ENCODE data around the gene TNFRSF17.

Gene TNFRSF17

GRCh38 chr16:11977376-11978041, 12.5 kb downstream of the TNFRSF17 start:
- TF ChIP-seq, protein P1, sequence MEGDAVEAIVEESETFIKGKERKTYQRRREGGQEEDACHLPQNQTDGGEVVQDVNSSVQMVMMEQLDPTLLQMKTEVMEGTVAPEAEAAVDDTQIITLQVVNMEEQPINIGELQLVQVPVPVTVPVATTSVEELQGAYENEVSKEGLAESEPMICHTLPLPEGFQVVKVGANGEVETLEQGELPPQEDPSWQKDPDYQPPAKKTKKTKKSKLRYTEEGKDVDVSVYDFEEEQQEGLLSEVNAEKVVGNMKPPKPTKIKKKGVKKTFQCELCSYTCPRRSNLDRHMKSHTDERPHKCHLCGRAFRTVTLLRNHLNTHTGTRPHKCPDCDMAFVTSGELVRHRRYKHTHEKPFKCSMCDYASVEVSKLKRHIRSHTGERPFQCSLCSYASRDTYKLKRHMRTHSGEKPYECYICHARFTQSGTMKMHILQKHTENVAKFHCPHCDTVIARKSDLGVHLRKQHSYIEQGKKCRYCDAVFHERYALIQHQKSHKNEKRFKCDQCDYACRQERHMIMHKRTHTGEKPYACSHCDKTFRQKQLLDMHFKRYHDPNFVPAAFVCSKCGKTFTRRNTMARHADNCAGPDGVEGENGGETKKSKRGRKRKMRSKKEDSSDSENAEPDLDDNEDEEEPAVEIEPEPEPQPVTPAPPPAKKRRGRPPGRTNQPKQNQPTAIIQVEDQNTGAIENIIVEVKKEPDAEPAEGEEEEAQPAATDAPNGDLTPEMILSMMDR (conservative IDR thresholded peaks at IDR 0.05; ENCODE audit: low read depth, low read length): no peak
- H3K4me3 ChIP-seq (ENCODE audit: low read length): peak overlapping the region; percentile 95
- no peak for DNase-seq (ENCODE audit: low read depth)

DNA sequence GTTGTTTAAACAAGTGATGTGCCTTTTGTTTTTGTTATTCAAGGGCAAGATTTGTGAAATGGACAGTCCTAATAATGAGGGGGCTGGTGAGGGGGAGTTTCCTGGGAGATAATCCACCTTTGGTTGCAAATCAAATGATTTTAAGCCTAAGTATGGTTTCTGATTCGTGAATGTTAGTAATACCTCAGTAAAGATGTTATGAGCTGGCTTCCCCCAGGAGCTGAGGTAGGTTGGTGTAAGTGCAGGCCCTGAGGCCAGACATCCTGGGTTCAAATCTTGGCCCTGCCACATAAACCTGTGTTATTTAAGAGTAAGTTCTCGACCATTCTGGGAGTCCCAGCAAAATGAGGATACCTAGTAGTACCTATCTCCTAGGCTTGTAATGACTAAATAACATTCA, 13.1 kb downstream of the TNFRSF17 start:
- DNase-seq (ENCODE audit: low read depth): no peak
- TF ChIP-seq, protein P1 (conservative IDR thresholded peaks at IDR 0.05; ENCODE audit: low read depth, low read length): no peak
- H3K4me3 ChIP-seq (ENCODE audit: low read length): peak overlapping the region; percentile 95

GRCh38 chr16:11979013-11979672, 14.1 kb downstream of the TNFRSF17 start:
- DNase-seq (ENCODE audit: low read depth): no peak
- no peak overlapping the region for H3K4me3 ChIP-seq (ENCODE audit: low read length)
- TF ChIP-seq, protein P1 (conservative IDR thresholded peaks at IDR 0.05; ENCODE audit: low read depth, low read length): no peak

GRCh38 chr16:11980136-11980844, 15.3 kb downstream of the TNFRSF17 start:
- TF ChIP-seq, protein P1 (conservative IDR thresholded peaks at IDR 0.05; ENCODE audit: low read depth, low read length): no peak

DNA sequence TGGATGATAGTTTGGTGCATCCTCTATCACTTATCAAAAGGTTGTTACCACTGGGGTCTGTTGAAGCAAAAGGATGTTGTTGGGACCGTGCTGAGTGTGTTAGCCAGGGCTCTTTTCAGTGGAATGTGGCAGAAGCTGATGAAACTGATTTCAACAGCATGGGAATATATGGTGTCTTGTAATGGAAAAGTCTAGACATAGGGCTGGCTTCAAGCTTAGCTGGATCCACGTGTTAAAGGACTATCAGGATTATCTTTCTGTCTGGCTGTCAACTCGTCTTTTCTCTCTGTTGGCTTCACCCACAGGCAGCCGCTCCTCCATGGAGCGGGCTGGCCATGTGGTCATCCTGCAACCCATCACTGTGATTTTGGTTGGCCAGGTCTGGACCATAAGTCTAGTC, 20.2 kb downstream of the TNFRSF17 start:
- no peak for DNase-seq (ENCODE audit: low read depth)
- TF ChIP-seq, protein P1 (conservative IDR thresholded peaks at IDR 0.05; ENCODE audit: low read depth, low read length): no peak
- no peak overlapping the region for H3K4me3 ChIP-seq (ENCODE audit: low read length)

More at GRCh38 chr16:11980136-11980844, 15.3 kb downstream of the TNFRSF17 start:
- no peak for DNase-seq (ENCODE audit: low read depth)
- no peak overlapping the region for H3K4me3 ChIP-seq (ENCODE audit: low read length)

GRCh38 chr16:11986521-11987057, 21.6 kb downstream of the TNFRSF17 start:
- DNase-seq (ENCODE audit: low read depth): no peak
- no peak overlapping the region for H3K4me3 ChIP-seq (ENCODE audit: low read length)
- TF ChIP-seq, protein P1 (conservative IDR thresholded peaks at IDR 0.05; ENCODE audit: low read depth, low read length): no peak
